ENCODE measurements around the gene GATAD2A.
"Not testable (repeated sequence)": the region's sequence is repeated elsewhere in the genome, so short reads cannot be mapped to it uniquely, and the experiment has no call there.

Gene GATAD2A

GRCh38 chr19:19447536-19448237 is 42.2 kb downstream of the GATAD2A start:
- DNase-seq: no peak

DNA sequence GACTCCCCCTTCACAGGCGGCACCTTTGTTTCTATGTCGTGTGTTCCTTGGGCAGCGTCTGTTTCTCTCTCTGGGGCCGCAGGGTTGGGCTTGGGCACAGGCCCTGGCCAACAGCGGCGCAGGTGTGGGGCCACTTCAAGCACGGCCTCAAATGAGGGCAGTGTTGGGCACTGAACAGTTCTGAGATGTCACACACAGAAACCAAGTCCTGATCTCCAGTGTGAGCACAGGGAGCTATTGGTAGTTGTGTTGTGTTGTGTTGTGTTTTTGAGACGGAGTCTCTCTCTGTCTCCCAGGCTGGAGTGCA is 42.7 kb downstream of the GATAD2A start:
- DNase-seq: no peak

DNA sequence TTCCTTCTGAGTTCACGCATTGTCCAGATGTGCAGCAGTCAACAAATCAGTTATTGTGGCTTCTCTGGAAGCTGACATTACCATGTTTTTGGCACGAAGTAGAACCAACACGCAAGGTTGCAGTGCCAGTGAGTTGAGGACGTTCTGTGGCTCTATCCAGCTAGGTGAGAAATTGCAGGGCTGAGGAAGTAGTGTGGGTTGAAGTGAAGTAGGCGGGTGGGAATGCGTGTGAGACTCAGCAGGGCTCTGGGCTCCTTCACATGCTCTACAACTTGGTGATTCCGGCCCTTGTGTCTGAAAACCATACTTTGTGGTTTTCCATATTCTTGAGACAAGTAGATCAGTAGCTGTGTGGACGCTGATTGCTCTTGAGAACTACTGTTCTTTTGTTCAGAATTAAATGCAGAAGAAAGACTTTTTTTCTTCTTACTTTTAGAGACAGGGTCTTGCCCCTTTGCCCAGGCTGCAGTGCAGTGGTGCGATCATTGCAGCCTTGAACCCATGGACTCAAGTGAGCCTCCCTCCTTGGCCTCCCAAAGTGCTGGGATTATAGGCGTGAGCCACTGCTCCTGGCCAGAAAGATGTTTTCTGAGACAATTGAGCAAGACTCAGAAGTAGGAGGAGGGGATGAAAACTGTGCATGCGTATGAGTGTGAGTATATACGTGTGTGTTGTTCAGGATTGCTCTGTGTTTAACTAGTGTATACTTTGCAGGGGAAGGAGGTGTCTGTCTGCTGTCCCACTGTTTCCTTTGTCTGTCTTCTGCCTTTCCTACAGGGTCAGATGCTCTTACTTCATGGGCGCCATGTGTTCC is 46.2 kb downstream of the GATAD2A start:
- peak; percentile 53 for DNase-seq

- no peak for DNase-seq
Measured at GRCh38 chr19:19452243-19453124, 47.0 kb downstream of the GATAD2A start.

GRCh38 chr19:19453125-19453454 is 47.6 kb downstream of the GATAD2A start:
- no peak for DNase-seq

DNA sequence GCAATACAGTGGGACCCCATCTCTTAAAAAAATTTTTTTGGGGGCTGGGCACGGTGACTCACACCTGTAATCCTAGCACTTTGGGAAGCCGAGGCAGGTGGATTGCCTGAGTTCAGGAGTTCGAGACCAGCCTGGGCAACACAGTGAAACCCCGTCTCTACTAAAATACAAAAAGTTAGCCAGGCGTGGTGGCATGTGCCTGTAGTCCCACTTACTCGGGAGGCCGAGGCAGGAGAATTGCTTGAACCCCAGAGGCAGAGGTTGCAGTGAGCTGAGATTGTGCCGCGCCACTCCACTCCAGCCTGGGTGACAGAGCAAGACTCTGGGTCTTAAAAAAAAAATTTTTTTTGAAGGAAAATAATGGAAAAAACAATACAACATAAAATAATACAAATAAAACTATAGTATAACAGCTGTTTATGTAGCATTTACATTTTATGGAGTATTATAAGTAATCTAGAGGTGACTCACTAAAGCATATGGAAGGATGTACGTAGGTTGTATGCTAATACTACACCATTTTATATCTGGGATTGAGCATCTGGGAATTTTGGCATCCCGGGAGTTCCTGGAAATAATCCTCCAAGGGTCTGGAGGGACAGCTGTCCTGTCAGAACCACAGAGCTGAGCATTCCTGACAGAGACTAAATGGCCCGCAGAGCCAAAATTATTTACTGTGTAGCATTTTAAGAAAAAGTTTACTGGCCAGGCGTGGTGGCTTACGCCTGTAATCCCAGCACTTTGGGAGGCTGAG is 49.9 kb downstream of the GATAD2A start:
- DNase-seq: not testable (repeated sequence)

DNA sequence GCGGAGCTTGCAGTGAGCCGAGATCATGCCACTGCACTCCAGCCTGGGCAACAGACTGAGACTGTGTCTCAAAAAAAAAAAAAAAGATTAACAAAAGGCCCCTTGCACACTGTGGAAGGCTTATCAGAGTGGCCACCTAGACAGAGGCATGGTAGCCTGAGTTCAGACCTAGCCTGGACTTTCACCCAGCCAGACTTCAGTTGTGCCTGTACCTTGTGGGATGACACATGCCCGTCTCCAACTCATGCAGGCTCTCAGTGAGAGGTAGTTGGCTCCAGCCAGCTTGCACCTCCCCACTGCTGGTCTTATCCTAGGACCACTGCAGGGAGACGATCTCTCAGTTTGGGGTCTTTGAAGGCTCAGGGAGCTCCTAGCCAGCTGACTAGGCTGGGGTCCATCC is 52.2 kb downstream of the GATAD2A start:
- DNase-seq: peak; percentile 64

DNA sequence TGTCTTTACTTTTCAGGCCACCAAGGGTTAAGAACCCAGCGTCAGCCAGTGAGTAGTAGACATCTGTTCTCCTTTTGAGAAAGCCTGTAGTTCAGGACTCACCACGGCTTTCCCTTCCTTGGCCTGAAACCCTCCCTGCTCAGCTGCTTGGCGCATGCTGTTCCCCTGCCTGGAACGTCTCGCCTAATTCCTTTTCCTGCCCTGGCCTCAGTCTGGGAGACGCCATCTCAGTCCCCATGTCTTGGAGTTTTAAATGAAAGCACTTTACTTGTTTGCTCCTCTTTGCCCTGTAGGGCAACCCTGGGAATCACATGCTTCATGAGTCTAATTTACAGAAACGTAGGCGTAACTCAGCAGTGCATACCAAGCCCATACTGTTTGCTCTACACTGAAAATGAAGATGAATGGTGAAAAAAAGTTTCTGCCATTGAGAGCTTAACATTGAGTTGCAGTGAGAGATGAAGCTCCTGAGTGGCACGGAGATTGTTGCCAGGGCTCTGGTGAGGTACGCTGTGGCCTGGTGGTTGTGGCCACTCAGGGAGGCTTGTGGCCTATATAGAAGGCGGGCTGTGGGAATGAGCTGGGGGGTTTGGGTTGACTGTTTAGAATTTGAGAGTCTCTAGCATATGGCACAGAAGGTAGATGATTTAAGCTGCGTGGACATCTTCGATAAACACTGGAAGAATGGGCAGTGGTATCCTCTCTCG is 52.8 kb downstream of the GATAD2A start:
- no peak for DNase-seq

DNA sequence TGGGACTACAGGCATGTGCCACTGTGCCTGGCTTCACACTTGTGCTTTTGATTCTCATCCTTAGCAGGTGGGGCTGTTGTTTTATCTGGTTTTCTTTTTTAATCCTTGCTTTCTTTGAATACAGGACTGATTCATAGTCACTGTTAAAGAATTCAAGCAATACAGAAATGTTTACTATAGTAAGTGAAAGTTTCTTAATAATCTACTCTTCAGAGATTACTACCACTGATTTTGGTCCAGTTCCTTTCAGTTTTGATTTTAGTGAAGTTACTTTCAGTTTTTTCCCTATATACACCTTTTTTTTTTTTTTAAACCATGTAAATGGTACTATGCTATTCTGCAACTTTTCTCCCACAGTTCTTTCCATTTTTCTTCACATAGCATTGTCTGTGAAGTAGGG is 53.6 kb downstream of the GATAD2A start:
- DNase-seq: no peak

DNA sequence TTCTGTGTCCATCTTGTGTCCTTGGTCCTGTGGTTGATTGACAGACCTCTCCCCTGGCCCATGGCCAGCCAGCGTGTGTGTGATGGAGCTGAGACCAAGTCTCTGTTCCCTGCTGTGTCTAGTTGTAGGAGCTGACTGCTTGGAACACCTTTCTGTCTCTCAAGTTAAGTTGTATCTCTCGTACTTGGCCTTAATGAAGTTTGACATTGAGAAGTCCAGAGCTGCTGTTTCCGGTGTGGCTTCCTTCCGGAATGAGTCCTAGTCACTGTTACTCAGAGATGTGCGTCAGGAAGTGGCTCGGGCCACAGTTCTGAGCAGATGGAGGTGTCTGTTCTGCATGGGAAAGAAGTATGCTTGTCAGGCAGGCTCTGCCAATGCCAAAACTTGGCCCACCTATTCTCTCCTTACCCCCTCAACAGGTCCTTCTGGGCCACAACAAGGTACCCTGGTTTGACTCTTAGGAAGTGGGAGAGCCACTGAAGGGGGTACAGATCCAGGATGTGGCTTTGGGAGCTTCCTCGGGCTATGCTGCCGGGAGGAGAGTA is 54.3 kb downstream of the GATAD2A start:
- DNase-seq: peak; percentile 64

- DNase-seq: no peak
Measured at GRCh38 chr19:19460258-19460731, 54.8 kb downstream of the GATAD2A start.

- peak; percentile 72 for DNase-seq
Measured at GRCh38 chr19:19460761-19461265, 55.3 kb downstream of the GATAD2A start.

- no peak for DNase-seq
Measured at GRCh38 chr19:19461306-19461670, 55.8 kb downstream of the GATAD2A start.

DNA sequence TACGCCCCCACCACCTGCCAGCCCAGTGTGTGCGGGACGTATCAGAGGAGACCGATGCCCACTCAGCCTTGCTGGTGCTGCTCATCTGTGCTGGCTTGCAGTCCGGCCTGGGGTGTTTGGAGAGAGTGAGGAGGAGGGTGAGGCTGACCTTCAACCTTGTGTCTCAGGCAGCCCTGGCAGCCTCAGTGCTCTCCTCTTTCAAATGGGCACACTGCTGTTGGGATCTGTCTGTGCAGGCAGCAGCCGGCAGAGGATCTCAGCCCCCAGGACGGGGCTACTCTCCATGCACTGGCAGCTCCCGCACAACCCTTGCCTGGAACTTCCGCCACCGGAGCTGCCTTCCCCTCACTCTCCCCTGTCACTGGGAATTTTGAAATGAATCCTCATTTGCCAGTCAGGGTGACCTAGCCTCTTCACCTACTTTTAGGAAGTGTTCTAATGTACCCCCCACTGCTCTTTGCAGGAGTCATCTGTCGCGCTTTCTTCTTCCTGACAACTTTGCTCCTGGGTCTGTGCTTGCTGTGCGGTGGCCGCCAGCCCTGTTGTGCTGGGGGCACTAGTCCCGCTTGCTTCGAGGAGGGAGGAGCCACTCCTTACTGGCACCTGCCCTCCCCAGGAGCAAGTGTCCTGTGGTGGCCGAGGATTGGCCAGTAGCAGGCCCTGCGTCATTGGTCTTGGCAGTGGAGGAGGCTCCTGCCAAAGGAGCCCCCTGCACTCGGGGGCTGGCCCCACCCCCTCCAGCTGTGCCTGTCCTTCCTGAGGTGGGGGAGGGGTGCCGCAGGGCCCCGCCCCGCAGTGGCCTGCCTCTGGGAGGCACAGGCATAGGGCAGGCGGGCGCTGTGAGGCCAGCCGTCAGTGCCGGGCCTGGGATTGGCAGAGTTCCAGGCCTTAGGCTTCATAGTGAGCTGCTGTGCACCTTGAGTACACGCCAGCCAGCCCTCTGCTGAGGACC is 56.5 kb downstream of the GATAD2A start:
- DNase-seq: peak; percentile 91

- no peak for DNase-seq
Measured at GRCh38 chr19:19463348-19464117, 58.1 kb downstream of the GATAD2A start.

DNA sequence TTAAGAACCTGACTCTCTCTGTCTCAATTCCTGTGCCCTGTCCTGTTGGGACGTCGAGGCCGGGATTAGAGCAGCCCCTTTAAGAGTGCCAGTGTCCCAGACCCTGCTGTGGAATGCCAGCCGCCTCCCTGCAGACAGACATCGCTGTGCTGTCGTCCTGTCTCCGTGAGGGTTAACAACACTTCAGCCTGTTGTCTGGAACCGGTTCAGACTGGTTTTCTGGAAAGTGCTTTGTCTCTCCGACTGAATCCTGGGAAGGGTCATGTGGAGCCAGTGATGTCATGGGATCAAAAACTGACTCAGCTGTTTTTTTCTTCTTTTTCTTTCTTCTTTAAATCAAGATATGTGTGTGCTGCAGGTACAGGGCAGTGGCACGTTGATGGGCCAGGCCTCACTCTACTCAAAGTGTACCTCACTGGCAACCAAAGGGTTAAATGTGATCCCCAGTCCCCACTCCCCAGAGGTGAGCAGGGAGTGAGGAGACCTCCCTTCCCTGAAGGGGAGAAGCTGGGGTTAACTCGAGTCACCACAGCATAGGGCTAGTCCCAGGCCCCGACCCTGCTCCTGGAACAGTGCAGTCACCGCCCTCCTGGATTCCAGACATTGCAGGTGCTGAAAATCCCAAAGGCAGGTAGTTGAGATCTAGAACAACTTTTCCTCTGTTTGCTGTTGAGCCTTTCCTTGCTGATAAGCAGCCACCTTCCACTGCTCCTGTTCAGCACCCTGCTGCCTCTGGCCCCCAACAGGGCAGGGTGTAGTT is 59.0 kb downstream of the GATAD2A start:
- DNase-seq: no peak

- no peak for DNase-seq
Measured at GRCh38 chr19:19465436-19466070, 60.1 kb downstream of the GATAD2A start.

DNA sequence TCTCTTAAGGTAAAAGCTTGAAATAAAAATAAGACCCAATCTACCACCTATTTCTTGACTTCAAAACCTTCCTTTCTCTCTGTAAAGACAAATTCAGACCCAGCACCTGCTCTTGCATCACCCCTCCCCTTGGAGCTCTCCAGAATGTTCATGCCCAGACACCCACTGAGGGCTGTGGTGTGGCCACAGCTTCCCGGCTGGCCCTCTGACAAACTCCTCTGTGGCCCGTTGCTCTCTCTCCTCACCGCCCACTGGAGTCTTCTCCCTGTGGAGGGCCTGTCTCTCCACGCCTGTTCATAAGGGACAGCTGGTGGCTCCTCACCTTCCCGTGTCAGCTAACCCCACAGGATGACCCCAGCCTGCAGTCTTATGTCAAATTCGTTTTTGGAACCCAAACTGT is 60.7 kb downstream of the GATAD2A start:
- no peak for DNase-seq
